HG03280 (cell line): ENCODE measurements around the gene KCNJ4.
A peak's percentile ranks its signal among the peaks of the same experiment; 100 is the strongest.
"Not testable (repeated sequence)": the region's sequence is repeated elsewhere in the genome, so short reads cannot be mapped to it uniquely, and the experiment has no call there.

ENCODE experiments used
- ATAC-seq: cut with Tn5 transposase; IDR thresholded peaks from one replicate; pipeline ENCODE4 v1.9.1; 2021; ENCODE audit warnings: mild to moderate bottlenecking, moderate library complexity; ENCODE audit not compliant: unreplicated experiment

KCNJ4 gene

GRCh38 chr22:38414009-38414395 is 41.0 kb downstream of the KCNJ4 start:
- ATAC-seq, result no peak

DNA sequence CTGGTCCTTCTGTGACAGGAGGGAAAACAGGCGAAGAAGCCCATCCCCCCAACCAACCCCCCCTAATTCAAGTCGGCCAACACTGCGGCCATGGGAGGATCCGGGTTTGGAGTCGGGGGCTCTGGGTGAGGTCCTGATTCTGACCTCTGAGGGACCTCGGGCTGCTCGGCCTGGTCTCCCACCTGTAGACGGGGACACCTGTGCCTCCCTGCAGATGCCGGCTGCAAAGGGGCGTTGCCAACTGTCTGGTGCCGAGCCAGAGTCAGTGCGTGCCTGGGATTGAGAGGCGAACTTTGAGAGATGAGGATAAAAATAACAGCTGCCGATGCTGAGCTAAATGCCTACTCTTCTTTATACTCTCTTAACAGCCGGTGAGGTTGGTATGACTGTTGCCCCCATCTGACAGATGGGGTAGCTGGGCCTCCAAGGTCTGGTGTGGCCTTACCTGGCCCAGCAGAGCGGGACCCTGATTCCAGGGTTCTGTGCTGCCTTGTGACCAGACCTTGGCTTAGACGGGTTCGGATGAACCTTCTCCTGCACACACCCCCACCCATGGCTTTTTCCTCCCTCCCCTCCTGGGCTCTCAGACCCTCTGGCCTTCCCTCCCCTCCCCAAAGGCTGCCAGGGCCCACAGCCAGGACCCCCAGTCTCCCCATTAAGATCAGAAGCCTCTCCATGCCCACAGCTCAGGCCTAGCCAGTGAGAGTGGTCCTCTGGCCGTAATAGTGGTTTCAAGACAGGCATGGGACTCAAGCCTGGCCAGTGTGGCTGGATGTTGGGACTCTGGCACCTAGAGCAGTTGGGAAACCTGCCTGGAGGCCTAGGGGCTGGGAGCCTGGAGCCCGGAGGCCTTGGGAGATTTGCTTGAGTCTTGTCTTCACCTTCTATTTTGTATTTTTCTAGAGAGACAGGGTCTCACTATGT is 41.7 kb downstream of the KCNJ4 start:
- ATAC-seq, result no peak

DNA sequence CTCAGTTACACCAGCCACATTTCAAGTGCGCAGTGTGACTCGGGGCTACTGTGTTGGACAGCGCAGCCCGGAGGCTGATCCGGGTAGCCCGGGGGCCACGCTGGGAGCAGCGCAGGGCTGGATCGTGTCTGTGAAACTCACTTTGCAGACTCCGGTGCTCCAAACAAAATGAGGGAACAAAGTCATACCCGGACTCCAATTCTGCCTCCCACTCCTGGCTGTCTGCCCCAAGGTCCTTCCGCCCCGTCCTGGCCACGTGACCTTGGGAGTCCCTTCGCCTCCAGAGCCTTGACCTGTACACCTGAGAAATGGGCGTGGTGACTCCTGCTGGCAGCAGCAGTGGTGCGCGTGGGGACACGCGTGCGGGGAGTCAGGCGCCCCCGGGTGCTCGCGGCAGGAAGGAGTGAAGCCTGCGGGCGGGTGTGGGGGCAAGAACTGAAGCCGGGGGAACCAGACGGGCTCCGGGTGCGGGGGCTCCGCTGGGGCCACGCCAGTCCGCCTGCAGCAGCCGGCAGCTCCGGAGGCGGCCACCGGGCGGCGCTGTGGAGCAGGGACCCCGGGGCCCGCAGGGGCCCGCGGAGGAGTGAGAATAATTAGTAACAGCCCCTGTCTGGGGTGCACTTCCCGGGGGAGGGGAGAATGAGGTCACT is 42.4 kb downstream of the KCNJ4 start:
- ATAC-seq, result no peak

- no peak for ATAC-seq
These were observed 44.0 kb downstream of the KCNJ4 start for GRCh38 chr22:38411016-38411415.

DNA sequence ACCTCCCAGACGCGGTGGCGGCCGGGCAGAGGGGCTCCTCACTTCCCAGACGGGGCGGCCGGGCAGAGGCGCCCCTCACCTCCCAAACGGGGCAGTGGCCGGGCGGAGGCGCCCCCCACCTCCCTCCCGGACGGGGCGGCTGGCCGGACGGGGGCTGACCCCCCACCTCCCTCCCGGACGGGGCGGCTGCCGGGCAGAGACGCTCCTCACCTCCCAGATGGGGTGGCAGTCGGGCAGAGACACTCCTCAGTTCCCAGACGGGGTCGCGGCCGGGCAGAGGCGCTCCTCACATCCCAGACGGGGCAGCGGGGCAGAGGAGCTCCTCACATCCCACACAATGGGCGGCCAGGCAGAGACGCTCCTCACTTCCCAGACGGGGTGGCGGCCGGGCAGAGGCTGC is 45.1 kb downstream of the KCNJ4 start:
- ATAC-seq, result not testable (repeated sequence)

DNA sequence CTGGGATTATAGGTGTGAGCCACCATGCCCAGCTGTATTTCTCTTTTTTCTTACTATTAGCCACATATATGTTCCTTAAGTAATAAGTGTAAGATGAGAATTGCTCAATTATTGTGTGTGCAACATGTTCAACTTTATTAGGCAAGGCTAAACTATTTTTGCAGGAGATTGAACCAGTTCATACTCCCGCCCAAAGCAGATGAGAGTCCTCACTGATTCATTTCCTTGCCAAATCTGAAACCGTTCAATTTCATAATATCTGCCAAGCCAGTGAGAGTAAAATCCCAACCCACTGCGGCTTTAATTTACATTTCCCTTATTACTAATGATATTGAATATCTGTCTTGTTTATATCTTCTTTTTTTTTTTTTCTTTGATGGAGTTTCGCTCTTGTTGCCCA is 48.4 kb downstream of the KCNJ4 start:
- ATAC-seq, result no peak

GRCh38 chr22:38404419-38404818 is 50.6 kb downstream of the KCNJ4 start:
- no peak for ATAC-seq

DNA sequence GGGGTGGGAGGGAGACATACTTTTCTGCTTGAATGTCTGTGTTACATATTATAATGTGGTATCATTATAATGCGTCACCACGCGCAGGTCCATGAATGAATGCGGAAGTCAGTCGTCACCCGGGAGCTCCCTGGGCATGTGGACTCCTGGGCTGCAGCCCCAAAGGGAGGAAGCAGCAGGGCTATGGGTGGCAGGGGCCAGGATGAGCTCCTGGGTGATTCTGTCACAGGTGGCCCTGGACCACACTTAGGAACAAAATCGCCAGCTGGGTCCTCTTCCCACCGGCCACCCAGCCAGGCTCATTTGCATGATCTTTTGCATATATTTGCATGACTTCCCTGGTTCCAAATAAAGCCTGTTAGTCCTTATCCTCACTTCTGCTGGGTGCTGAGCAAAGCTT is 51.2 kb downstream of the KCNJ4 start:
- no peak for ATAC-seq

GRCh38 chr22:38402204-38402603 is 52.8 kb downstream of the KCNJ4 start:
- no peak for ATAC-seq

GRCh38 chr22:38401336-38402084 is 53.5 kb downstream of the KCNJ4 start:
- ATAC-seq, result no peak

DNA sequence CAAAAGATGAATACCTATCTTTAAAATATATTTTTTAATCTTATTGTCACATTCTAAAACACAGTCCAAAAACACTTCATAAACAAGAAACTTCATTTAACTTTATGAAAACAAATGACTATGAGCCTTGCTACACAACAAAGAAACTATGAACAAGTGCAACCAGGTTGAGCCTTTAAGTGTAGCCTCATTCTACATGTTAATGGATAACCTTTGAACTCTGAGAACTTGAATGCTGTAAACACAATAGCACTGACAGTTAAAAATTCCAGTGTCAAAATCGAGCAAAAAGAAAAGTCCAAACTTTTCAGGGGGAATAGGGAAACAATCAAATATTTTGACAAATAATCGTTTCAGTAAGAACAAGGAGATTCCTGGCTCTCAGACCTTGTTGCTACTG is 54.7 kb downstream of the KCNJ4 start:
- ATAC-seq, result not testable (repeated sequence)

GRCh38 chr22:38398609-38399461 is 56.2 kb downstream of the KCNJ4 start:
- peak; percentile 59 for ATAC-seq

GRCh38 chr22:38398181-38398608 is 56.8 kb downstream of the KCNJ4 start:
- ATAC-seq, result peak; percentile 33

GRCh38 chr22:38397189-38398085 is 57.6 kb downstream of the KCNJ4 start:
- ATAC-seq, result no peak

GRCh38 chr22:38396440-38397069 is 58.4 kb downstream of the KCNJ4 start:
- not testable (repeated sequence) for ATAC-seq

- ATAC-seq, result not testable (repeated sequence)
These were observed 59.1 kb downstream of the KCNJ4 start for GRCh38 chr22:38395944-38396343.

GRCh38 chr22:38394929-38395624 is 59.9 kb downstream of the KCNJ4 start:
- not testable (repeated sequence) for ATAC-seq

DNA sequence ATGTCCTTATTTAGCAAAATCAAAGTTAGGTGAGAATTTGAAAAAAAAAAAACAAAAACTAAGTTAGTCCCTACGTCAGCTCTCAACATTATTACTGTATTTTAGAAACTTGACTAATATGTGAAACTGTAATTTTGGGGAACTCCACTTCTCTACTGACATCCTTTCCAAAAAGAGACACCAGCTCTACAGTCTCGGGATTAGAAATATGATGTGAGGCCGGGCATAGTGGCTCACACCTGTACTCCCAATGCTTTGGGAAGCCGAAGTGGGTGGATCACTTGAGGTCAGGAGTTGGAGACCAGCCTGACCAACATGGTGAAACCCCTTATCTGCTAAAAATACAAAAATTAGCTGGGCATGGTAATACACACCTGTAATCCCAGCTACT is 65.6 kb downstream of the KCNJ4 start:
- ATAC-seq, result not testable (repeated sequence)
